Fibroblast of lung (primary cell): ENCODE results near the gene PRRC1. TPM values are rescaled to one million over a fixed set of nuclear protein-coding genes. Genes with fewer than 3 reads are reported as not detected.

Experiments used
- DNase-seq, 2 donors: peaks; one replicate each; pipeline versions ENCODE4 v3.0.0 to v3.0.0-alpha.2; 2010; ENCODE audit warnings: low read depth in 2 of 2
- H2AFZ ChIP-seq: 2 replicates; pipeline ENCODE4 v1.5.1; 2012; ENCODE audit warnings: low read length, control low read depth, inconsistent platforms
- H3K27ac ChIP-seq: 2 replicates; pipeline ENCODE4 v1.5.1; 2011; ENCODE audit warnings: low read length, control low read depth; ENCODE audit not compliant: insufficient read depth
- H3K27me3 ChIP-seq: 2 replicates; pipeline ENCODE4 v1.5.1; 2011; ENCODE audit warnings: mild to moderate bottlenecking, low read length; ENCODE audit not compliant: control insufficient read depth, insufficient read depth
- H3K36me3 ChIP-seq: 2 replicates; pipeline ENCODE4 v1.5.1; 2011; ENCODE audit warnings: low read length; ENCODE audit not compliant: control insufficient read depth, insufficient read depth
- H3K4me1 ChIP-seq: 2 replicates; pipeline ENCODE4 v1.5.1; 2011; ENCODE audit warnings: low read length; ENCODE audit not compliant: control insufficient read depth, insufficient read depth; ENCODE audit errors: extremely low read depth
- H3K4me2 ChIP-seq: 2 replicates; pipeline ENCODE4 v1.5.1; 2011; ENCODE audit warnings: low read length, control low read depth; ENCODE audit not compliant: insufficient read depth; ENCODE audit errors: extremely low read depth
- H3K4me3 ChIP-seq, 4 experiments: fragments of 200-600 bp in 1 of 4; sonication (generic) in 1 of 4; replicated peaks in 1 of 4; 2 replicates each; pipeline ENCODE4 v1.5.1; 2011 to 2016; ENCODE audit warnings: low read length in 4 of 4, low read depth in 3 of 4, mild to moderate bottlenecking in 3 of 4, control low read depth in 2 of 4, inconsistent platforms in 1 of 4, mixed read lengths in 1 of 4; ENCODE audit not compliant: insufficient read depth in 1 of 4; ENCODE audit errors: control extremely low read depth in 1 of 4
- H3K79me2 ChIP-seq: 2 replicates; pipeline ENCODE4 v1.5.1; 2012; ENCODE audit warnings: mild to moderate bottlenecking, low read length, inconsistent platforms; ENCODE audit not compliant: control insufficient read depth, insufficient read depth
- H3K9ac ChIP-seq: 2 replicates; pipeline ENCODE4 v1.5.1; 2011; ENCODE audit warnings: mild to moderate bottlenecking, low read length, control low read depth; ENCODE audit not compliant: insufficient read depth
- H3K9me3 ChIP-seq: 2 replicates; pipeline ENCODE4 v1.5.1; 2012; ENCODE audit warnings: low read depth, low read length; ENCODE audit not compliant: control insufficient read depth, insufficient read depth
- H4K20me1 ChIP-seq: 2 replicates; pipeline ENCODE4 v1.5.1; 2011; ENCODE audit warnings: low read length; ENCODE audit not compliant: control insufficient read depth, insufficient read depth; ENCODE audit errors: extremely low read depth
- CTCF ChIP-seq, 2 donors: IDR thresholded peaks in 1 of 2; conservative IDR thresholded peaks in 1 of 2; 1 replicate in 1 of 2; 2 replicates in 1 of 2; pipeline ENCODE4 v1.5.1; 2011 to 2012; ENCODE audit warnings: low read length in 2 of 2, control low read depth in 1 of 2, inconsistent platforms in 1 of 2, low read depth in 1 of 2, mild to moderate bottlenecking in 1 of 2
- EZH2 ChIP-seq: IDR thresholded peaks from 2 replicates; pipeline ENCODE4 v1.5.1; 2012; ENCODE audit warnings: low read length, control low read depth, mild to moderate bottlenecking; ENCODE audit errors: missing control alignments
- polyA plus RNA-seq, 2 donors: library from polyadenylated mRNA; depleted of rRNA in 1 of 2; stranded (reverse) in 1 of 2; unstranded in 1 of 2; fragments of >200 nt; gene quantifications; 2 replicates each; pipeline ENCODE4 v1.2.1, GENCODE V29; 2011 to 2012; ENCODE audit warnings: missing spikeins in 1 of 2
- total RNA-seq: library from RNA; depleted of rRNA; stranded (reverse); fragments of >200 nt; gene quantifications from 2 replicates; pipeline ENCODE4 v1.2.1, GENCODE V29; 2014

PRRC1 gene
- total and polyA plus RNA-seq, 2 donors (not counting 1 experiment from before 2014, with no cell fraction given), result 44.3 to 125 TPM

GRCh38 chr5:127556609-127557334 lies 39.3 kb downstream of the PRRC1 start:
- no peak overlapping the region for H3K4me3 ChIP-seq
- no peak for DNase-seq
- no peaks in the 10 kb centered on the region for H3K4me1 ChIP-seq
- no peaks in the 10 kb centered on the region for H4K20me1 ChIP-seq
- H2AFZ ChIP-seq, result no peak overlapping the region
- no peaks in the 10 kb centered on the region for H3K9me3 ChIP-seq
- H3K4me2 ChIP-seq, result no peak overlapping the region
- H3K79me2 ChIP-seq, result no peaks in the 10 kb centered on the region
- H3K36me3 ChIP-seq, result peaks cover 6% of the 10 kb centered on the region
- H3K27ac ChIP-seq, result no peak overlapping the region
- TF ChIP-seq CTCF (conservative IDR thresholded peaks at IDR 0.05 in 1 of 2, IDR thresholded peaks at IDR 0.05 in 1 of 2; ENCODE audit: low read depth in 1 of 2, low read length in 2 of 2), result no peak
- no peak for TF ChIP-seq EZH2
- H3K27me3 ChIP-seq, result no peaks in the 10 kb centered on the region
- no peak overlapping the region for H3K9ac ChIP-seq

- TF ChIP-seq EZH2 (no peak), CTCF (conservative IDR thresholded peaks at IDR 0.05 in 1 of 2, IDR thresholded peaks at IDR 0.05 in 1 of 2; ENCODE audit: low read depth in 1 of 2, low read length in 2 of 2) (no peak)
- Histone ChIP-seq H3K27ac (no peak overlapping the region), H3K9me3 (no peaks in the 10 kb centered on the region)
Observed at GRCh38 chr5:127558273-127558672, 40.8 kb downstream of the PRRC1 start.

GRCh38 chr5:127561254-127561653 lies 43.8 kb downstream of the PRRC1 start:
- Histone ChIP-seq H3K27me3 (no peaks in the 10 kb centered on the region), H2AFZ (no peak overlapping the region), H3K4me2 (peak overlapping the region; percentile 40), H3K4me3 (no peak overlapping the region), H3K4me1 (peaks cover 6% of the 10 kb centered on the region), H3K79me2 (no peaks in the 10 kb centered on the region), H3K9me3 (no peaks in the 10 kb centered on the region), H3K36me3 (no peaks in the 10 kb centered on the region), H3K9ac (no peak overlapping the region), H4K20me1 (no peaks in the 10 kb centered on the region), H3K27ac (no peak overlapping the region)
- DNase-seq, result peak; percentile 18 to 87
- TF ChIP-seq CTCF (conservative IDR thresholded peaks at IDR 0.05 in 1 of 2, IDR thresholded peaks at IDR 0.05 in 1 of 2; ENCODE audit: low read depth in 1 of 2, low read length in 2 of 2) (no peak), EZH2 (no peak)

More at GRCh38 chr5:127558273-127558672, 40.8 kb downstream of the PRRC1 start:
- no peak overlapping the region for H3K9ac ChIP-seq
- no peak for DNase-seq
- H3K79me2 ChIP-seq, result no peaks in the 10 kb centered on the region
- H3K4me3 ChIP-seq, result no peak overlapping the region
- H3K27me3 ChIP-seq, result no peaks in the 10 kb centered on the region
- H4K20me1 ChIP-seq, result no peaks in the 10 kb centered on the region
- H2AFZ ChIP-seq, result no peak overlapping the region
- no peak overlapping the region for H3K4me2 ChIP-seq
- peaks cover 4% of the 10 kb centered on the region for H3K36me3 ChIP-seq
- peaks cover 6% of the 10 kb centered on the region for H3K4me1 ChIP-seq
